DMS 273 (cell line): ENCODE data around the gene WIPF1.

Experiments used
- DNase-seq: peaks from one replicate; lab custom pipeline; 2025; ENCODE audit not compliant: unreplicated experiment; lab: John Stamatoyannopoulos, UW

WIPF1 gene

DNA sequence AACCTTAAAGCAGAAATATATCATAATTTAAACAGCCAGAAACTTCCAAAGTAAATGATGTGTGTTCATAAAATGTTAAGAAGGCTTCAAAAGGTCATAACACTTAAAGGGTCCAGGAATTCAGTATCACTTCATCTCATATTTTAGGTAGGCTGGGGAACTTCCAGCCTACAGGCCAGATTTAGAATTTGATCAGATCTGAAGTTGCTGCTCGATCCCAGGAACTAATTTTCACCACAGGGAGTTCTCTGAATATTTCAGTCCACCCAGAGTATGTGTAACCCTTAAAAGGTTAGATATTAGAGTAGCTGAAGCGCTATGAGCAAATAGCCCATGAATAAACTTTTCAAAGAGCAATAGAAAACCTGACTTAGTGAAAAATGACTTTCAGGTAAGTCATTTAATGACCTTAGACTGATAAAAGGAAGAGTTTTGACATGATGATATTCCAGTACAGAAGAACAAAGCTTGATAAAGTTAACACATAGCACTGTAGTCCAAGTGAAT lies 1.7 kb downstream of the WIPF1 start:
- no peak for DNase-seq

- no peak for DNase-seq
Measured at GRCh38 chr2:174595116-174595809, 2.3 kb downstream of the WIPF1 start.

- DNase-seq = no peak
Measured at GRCh38 chr2:174594456-174594855, 3.1 kb downstream of the WIPF1 start.

DNA sequence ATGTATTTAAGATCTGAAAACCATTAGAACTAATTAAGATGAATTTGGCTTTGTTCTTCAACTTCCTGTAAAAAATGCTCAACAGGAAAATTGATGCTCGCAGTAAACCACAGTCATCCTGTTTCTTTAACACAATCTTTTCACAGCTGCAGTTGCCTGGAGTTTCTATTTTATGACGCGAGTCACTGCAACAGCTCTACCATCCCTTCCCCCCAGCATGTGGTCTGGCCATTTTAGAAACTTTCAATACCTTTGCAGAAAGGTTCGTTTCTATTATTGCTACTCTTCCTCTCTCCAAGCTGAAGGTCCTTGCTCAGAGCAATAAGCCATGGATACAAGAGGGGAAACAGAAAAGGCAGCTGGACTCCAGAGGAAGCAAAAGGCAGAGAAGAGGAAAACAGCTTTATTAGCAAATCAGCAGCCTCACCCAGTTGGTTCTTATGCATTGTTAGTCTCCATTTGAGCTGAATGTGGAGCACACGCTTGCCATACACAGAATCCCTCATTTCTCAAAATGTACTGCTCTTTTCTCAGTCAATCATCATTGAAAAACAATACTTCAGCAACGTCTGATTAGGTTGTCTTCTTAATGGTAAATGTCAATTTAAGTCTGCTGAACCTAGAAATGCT lies 3.9 kb downstream of the WIPF1 start:
- DNase-seq = peak; percentile 7

DNA sequence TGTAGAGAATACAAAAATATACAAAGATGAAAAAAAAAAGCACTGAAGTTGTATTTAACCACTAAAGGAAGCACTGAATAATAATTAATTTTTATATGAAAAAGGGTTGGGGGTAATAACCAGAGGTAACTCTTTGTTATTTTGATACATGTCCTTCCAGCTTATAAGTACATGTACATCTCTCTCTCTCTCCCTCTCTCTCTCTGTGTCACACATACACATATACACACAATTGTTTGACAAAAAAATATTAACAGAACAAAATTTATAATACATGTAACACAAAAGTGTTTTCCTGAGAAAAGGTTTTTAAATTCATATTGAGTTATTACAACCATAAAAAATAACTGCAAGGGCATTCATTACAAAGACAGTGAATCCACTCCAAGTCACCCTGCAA lies 4.6 kb downstream of the WIPF1 start:
- DNase-seq = no peak

DNA sequence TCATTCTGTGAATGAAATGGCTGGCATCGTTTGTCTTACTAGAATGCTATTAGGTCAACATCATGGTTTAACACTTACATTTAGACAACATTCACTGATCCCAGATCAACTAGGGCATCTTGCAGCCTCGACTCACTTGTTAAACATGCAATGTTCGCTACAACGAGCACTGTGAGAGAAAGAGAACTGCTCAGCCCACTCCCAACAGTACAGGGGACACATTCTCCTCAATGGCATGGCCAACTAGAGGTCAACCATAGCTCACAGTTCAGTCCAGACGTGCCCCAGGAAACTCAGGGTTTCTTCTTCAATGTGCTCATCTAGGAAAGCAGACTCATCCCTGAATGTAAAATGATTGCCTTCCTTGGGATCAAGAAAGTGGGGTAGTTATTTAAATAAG lies 5.9 kb downstream of the WIPF1 start:
- DNase-seq = no peak

- no peak for DNase-seq
Measured at GRCh38 chr2:174590928-174591648, 6.5 kb downstream of the WIPF1 start.

GRCh38 chr2:174590346-174590745 lies 7.3 kb downstream of the WIPF1 start:
- DNase-seq = no peak

DNA sequence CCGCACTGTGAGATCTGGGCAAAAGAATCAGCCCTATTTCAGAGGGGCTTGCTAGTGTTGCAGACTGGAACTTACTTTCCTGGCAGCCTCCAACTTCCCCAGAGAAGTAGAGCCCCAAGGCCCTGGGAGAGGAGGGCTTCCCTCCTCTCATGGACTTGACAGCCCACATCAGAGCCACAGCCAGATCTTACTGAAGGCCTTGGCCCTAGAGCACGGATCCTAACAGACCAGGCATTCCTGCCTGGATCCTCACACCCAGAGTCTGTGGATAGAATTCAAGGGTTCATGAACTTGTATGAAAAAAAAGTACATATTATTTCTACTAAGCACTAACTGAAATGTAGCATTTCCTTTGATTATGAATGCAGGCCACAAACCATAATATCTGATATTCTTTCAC lies 8.3 kb downstream of the WIPF1 start:
- DNase-seq = no peak

DNA sequence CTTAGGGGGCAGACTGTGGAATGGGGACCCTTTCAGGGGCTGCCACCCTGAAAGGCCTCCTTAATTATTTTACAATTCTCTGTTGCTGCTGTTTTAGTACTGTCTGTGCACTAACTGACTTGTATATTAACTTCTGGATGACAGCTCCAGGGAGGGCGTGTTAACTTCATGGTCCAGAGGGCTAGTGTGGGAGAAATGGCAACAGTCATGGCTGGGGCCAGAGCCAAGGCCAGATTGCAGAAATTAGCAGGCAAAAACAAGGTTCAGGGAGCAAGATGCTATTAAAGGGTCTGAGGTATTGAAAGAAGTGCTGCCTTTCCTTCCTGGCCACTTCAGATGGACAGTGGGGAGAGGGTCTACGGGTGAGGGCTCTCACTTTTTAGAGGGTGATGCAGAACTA lies 9.1 kb downstream of the WIPF1 start:
- DNase-seq = no peak

- DNase-seq = no peak
Measured at GRCh38 chr2:174587579-174587978, 10.0 kb downstream of the WIPF1 start.

DNA sequence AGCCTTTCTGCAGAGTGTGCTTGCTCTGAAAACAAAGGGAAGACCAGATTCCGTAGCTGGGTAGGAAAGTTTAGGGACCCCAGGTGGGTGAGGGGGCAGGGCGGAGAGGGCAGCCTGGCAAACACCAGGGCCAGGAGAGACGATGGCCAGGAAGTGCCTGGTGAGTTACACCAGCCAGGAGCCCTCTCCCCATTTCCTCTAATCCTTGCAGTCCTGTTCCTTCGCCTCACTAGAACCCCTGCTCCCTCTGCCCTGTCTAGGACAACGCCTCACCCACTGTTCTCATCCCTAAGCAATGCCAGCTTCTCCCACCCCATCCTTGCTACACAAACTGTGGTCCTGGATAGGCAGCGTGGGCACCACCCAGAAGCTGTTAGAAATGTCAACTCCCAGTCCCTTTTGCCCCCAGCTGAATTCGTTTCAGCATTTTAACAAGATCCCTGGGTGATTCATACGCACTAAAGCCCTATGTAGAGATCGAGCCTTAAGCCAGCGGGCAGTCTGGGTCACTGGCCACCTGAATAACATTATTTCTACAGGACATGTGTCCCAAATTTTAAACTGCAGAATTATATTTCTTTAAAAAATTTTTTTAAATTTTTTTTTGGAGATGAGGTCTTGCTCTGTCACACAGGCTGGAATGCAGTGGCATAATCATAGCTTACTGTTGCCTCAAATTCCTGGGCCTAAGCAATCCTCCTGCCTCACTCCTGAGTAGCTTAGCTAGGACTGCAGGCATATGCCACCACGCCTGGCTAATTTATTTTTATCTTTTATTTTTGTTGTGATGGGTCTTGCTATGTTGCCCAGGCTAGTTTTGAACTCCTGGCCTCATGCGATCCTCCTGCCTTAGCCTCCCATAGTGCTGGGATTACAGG lies 10.9 kb downstream of the WIPF1 start:
- DNase-seq = no peak

DNA sequence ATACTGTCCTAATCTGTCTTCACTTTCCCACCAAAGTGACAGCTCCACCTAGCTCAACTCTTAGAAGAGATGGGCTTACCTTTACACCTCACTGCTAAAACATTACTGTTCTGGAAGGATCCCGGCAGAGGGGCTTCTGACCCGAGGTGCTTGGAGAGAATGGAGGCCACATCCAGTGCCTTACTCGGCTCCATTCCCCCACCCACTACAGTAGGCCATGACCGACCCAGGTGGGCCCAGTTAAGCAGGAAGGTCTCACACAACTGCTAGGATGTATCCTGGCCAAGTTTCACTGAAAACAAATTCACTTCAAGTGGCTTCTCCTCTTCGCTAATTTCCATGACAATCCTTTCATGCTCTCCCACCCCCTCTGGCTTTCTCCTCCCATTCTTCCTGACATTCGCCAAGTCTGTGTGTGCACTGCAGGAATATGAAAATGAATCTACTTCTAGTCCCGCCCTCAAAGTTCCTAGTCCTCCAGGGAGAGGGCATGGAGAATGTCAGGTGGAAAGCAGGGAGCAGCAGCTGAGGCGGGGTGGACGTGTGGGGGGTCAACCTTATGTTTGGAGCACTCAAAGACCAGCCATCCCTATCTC lies 11.8 kb downstream of the WIPF1 start:
- DNase-seq = no peak

DNA sequence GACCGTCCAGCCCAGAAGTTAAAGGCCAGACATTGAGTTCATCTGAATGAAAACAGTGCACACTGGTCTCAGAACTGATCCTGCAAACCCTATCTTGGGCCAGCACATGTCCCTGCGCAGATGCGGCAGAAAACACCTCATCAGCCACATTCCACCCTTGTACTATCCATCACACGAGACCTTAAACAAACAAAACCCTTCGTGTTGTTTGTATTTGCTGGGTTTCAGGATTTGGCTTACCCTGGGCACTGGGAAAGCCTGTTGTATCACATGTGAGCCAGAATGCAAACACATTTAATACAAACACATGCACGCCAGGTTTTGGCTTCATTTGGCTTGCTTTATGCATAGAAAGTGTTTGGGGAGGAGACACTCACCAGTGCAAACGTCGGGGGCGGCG lies 12.5 kb downstream of the WIPF1 start:
- DNase-seq = no peak

GRCh38 chr2:174581491-174581890 lies 16.1 kb downstream of the WIPF1 start:
- no peak for DNase-seq

DNA sequence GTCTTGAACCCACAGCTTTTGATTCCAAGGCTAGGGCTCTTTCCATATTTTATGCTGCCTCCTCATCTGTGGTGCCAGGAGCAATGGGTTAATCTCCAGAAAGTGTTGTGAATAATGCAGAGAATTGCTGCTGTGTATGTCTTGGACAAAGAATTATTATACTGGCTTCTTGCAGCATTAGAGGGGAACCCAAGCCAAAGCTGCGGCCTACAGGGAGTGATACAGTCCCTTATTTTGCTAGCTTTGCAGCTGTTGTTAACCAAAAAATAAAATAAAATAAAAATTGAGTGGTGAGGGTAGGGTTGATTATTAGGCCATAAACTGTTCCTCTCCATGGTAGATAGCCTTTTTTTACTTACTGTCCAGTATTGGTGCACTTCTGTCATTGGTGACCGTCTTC lies 16.7 kb downstream of the WIPF1 start:
- DNase-seq = no peak

- DNase-seq = peak; percentile 48
Measured at GRCh38 chr2:174577967-174578589, 19.5 kb downstream of the WIPF1 start.

GRCh38 chr2:174575124-174575776 lies 22.4 kb downstream of the WIPF1 start:
- no peak for DNase-seq

GRCh38 chr2:174574657-174575056 lies 22.9 kb downstream of the WIPF1 start:
- DNase-seq = peak; percentile 69

DNA sequence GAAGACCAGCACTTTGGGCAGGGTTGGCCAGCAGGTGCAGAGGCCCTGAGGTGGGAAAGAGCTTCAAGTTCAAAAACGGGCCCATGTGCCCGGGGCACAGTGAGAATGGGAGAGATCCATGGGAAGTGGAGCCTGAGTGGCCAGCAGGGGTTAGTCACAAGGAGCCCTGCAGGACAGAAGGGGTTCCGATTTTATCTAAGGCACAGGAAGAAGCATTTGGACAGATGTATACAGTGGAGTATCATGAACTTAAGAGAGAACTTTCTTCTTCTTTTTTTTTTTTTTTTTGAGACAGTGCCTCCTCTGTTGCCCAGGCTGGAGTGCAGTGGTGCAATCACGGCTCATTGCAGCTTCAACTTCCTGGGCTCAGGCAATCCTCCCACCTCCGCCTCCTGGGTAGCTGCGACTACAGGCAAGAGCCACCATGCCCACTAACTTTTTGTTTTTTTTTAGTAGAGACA lies 24.0 kb downstream of the WIPF1 start:
- no peak for DNase-seq
